Calu3 (cell line): ENCODE results near the gene PDE10A. TPM values are rescaled to one million over a fixed set of nuclear protein-coding genes. Genes with fewer than 3 reads are reported as not detected.
"Not testable (repeated sequence)": the region's sequence is repeated elsewhere in the genome, so short reads cannot be mapped to it uniquely, and the experiment has no call there.

Source experiments
- BruUV-seq: library from RNA; stranded (reverse); fragments of 400-500 nt; replicated peaks from 2 replicates; lab custom pipeline; 2021; lab: Mats Ljungman, UMichigan
- CTCF ChIA-PET: fragments of 300-600 bp; sonication (Branson Sonifier 250); formaldehyde crosslinking; loops from one replicate; lab custom pipeline; 2022; ENCODE audit warnings: antibody characterized with exemption; lab: Charles Lee
- DNase-seq: peaks from one replicate; pipeline ENCODE4 v3.0.0; 2022
- H3K27ac Mint-ChIP-seq: one replicate; pipeline ENCODE4 v1.8.0; 2022; ENCODE audit warnings: mixed read lengths; ENCODE audit not compliant: unreplicated experiment
- H3K27me3 Mint-ChIP-seq: one replicate; pipeline ENCODE4 v1.8.0; 2022; ENCODE audit warnings: mixed read lengths; ENCODE audit not compliant: unreplicated experiment
- H3K36me3 Mint-ChIP-seq: one replicate; pipeline ENCODE4 v1.8.0; 2022; ENCODE audit warnings: mild to moderate bottlenecking, moderate library complexity, mixed read lengths; ENCODE audit not compliant: insufficient read depth, unreplicated experiment
- H3K4me1 Mint-ChIP-seq: one replicate; pipeline ENCODE4 v1.8.0; 2022; ENCODE audit warnings: mild to moderate bottlenecking, low read depth, mixed read lengths; ENCODE audit not compliant: unreplicated experiment
- H3K4me3 Mint-ChIP-seq: one replicate; pipeline ENCODE4 v1.8.0; 2022; ENCODE audit warnings: mild to moderate bottlenecking, low read depth, moderate library complexity, mixed read lengths; ENCODE audit not compliant: unreplicated experiment
- H3K9me3 Mint-ChIP-seq: one replicate; pipeline ENCODE4 v1.8.0; 2022; ENCODE audit warnings: low read depth, mixed read lengths; ENCODE audit not compliant: unreplicated experiment
- CTCF ChIP-seq: fragments of 200-600 bp; IDR thresholded peaks from one replicate; pipeline ENCODE4 v1.8.0; 2022; ENCODE audit warnings: antibody characterized with exemption; ENCODE audit not compliant: unreplicated experiment
- intact Hi-C: fragments of 100-400 bp; cut with micrococcal nuclease; formaldehyde crosslinking; loops from one replicate; pipeline ENCODE4 v1.10.0; 2022; ENCODE audit not compliant: unreplicated experiment
- total RNA-seq: library from RNA; stranded (reverse); gene quantifications from 2 replicates; pipeline ENCODE4 v1.2.3, GENCODE V29; 2022

Gene PDE10A
- total RNA-seq, 1 experiment from 2014 or later = 22.5 TPM

GRCh38 chr6:165616116-165616515, 46.9 kb downstream of the PDE10A start:
- no peak for TF ChIP-seq CTCF
- BruUV-seq = no TSS peak
- CTCF ChIA-PET = no interaction called here
- intact Hi-C loops = no loop called here
- H3K27me3 Mint-ChIP-seq = no peaks in the 10 kb centered on the region
- peaks cover 24% of the 10 kb centered on the region for H3K4me1 Mint-ChIP-seq
- no peak for DNase-seq
- H3K27ac Mint-ChIP-seq = no peak overlapping the region
- H3K9me3 Mint-ChIP-seq = no peaks in the 10 kb centered on the region
- no peaks in the 10 kb centered on the region for H3K36me3 Mint-ChIP-seq
- no peak overlapping the region for H3K4me3 Mint-ChIP-seq

DNA sequence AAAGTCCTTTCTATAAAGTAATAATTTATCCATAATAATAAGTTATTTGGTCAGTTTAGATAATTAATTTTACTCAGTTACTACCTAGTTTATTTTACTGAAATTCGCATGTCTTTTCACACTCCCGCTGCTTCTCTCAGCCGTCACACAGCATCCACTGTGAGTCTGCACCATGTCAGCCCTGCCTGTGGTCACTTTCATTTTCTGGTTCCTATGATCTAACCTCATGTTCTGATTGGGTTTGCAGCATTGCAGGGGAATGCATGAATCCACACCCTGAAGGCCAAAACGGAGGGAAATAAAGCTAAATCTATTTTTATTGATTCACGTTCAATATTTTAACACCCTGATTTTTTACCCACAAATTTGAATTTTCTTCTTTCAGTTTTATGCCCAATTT, 47.4 kb downstream of the PDE10A start:
- BruUV-seq = no TSS peak
- no peak for DNase-seq
- intact Hi-C loops = no loop called here
- H3K27me3 Mint-ChIP-seq = no peaks in the 10 kb centered on the region
- no peaks in the 10 kb centered on the region for H3K36me3 Mint-ChIP-seq
- no peak overlapping the region for H3K4me3 Mint-ChIP-seq
- TF ChIP-seq CTCF = no peak
- no peaks in the 10 kb centered on the region for H3K9me3 Mint-ChIP-seq
- CTCF ChIA-PET = no interaction called here
- H3K27ac Mint-ChIP-seq = no peak overlapping the region
- H3K4me1 Mint-ChIP-seq = peaks cover 29% of the 10 kb centered on the region

GRCh38 chr6:165611294-165611693, 51.7 kb downstream of the PDE10A start:
- intact Hi-C loops = no loop called here

GRCh38 chr6:165608577-165608976, 54.5 kb downstream of the PDE10A start:
- H3K27ac Mint-ChIP-seq, DNase-seq, H3K27me3 Mint-ChIP-seq, CTCF ChIA-PET, H3K4me3 Mint-ChIP-seq, BruUV-seq, H3K36me3 Mint-ChIP-seq, H3K9me3 Mint-ChIP-seq: not testable (repeated sequence)
- intact Hi-C loops = loop anchor here (5.0 kb wide), 1 partner anchor 54 kb away; the partner anchor contains the start of gene PDE10A
- peaks cover 26% of the 10 kb centered on the region for H3K4me1 Mint-ChIP-seq

More at GRCh38 chr6:165611294-165611693, 51.7 kb downstream of the PDE10A start:
- no peak for DNase-seq
- no peak overlapping the region for H3K4me3 Mint-ChIP-seq
- no TSS peak for BruUV-seq
- CTCF ChIA-PET = interaction anchor here (0.6 kb wide), 1 partner anchor 64 kb away, joined by 8 read pairs; no protein-coding TSS in a partner anchor
- peaks cover 30% of the 10 kb centered on the region for H3K4me1 Mint-ChIP-seq
- no peak for TF ChIP-seq CTCF
- H3K9me3 Mint-ChIP-seq = no peaks in the 10 kb centered on the region
- no peaks in the 10 kb centered on the region for H3K36me3 Mint-ChIP-seq
- no peaks in the 10 kb centered on the region for H3K27me3 Mint-ChIP-seq
- H3K27ac Mint-ChIP-seq = peak overlapping the region; percentile 39

GRCh38 chr6:165606740-165607008, 56.4 kb downstream of the PDE10A start:
- Mint-ChIP-seq H3K4me3 (no peak overlapping the region), H3K4me1 (peaks cover 19% of the 10 kb centered on the region), H3K27ac (no peak overlapping the region), H3K27me3 (no peaks in the 10 kb centered on the region), H3K36me3 (no peaks in the 10 kb centered on the region), H3K9me3 (no peaks in the 10 kb centered on the region)
- CTCF ChIA-PET = interaction anchor here (0.6 to 0.7 kb wide), 2 partner anchors 155 to 245 kb away, joined by 3 read pairs; no protein-coding TSS in a partner anchor
- peak; percentile 51 for DNase-seq
- no peak for TF ChIP-seq CTCF
- intact Hi-C loops = loop anchor here (1.0 to 5.0 kb wide), 2 partner anchors 56 to 166 kb away; partner anchors contain the start of gene PDE10A
- no TSS peak for BruUV-seq
